Skin of body (tissue), 2 donors: Measurements from ENCODE around the gene FHDC1. TPM values are rescaled to one million over a fixed set of nuclear protein-coding genes. Genes with fewer than 3 reads are reported as not detected.

ENCODE experiments used
- DNase-seq: peaks from one replicate; lab custom pipeline; 2025; lab: John Stamatoyannopoulos, UW
- total RNA-seq: library from RNA; depleted of rRNA; stranded (reverse); fragments of >200 nt; gene quantifications from one replicate; pipeline ENCODE4 v1.2.3, GENCODE V29; 2014

FHDC1 gene
- total RNA-seq, 1 donor from 2014 or later = 12.2 TPM

- no peak for DNase-seq
Observed at GRCh38 chr4:152936446-152937335, 568 bp downstream of the FHDC1 start.

GRCh38 chr4:152937336-152938236 is 1.5 kb downstream of the FHDC1 start:
- peak; percentile 57 for DNase-seq

DNA sequence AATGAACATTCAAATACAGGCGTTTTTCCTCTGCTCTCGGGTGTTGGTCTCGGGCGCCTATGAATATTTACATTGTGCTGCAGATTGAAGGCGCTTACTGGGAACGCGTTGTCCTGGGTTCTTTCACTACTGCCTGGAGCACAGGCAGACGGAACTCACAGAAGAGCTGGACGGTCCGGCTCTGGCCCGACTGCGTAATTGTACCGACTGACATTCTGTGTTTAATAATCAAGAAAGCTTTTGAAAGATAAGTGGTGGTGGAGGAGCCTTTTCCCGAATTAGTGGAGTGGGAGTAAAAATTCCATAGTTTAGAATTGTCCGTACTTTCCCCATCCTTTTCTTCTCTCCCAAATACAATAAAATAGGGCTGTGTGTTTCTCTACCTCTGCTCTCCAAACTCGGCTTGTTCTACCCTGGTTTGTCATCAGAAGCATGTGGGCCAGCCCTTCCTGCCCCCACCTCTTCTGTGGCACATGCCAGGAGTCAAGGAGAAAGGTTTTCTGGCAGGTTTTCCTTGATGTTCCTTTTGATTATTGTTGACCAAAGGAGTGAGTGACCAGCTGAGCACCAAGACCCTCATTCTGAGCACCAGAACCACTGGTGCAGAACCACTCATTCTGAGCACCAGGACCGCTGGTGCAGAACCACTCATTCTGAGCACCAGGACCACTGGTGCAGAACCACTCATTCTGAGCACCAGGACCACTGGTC is 2.3 kb downstream of the FHDC1 start:
- DNase-seq = no peak

- no peak for DNase-seq
Observed at GRCh38 chr4:152939621-152940020, 3.5 kb downstream of the FHDC1 start.

- DNase-seq = no peak
Observed at GRCh38 chr4:152940461-152940860, 4.3 kb downstream of the FHDC1 start.

GRCh38 chr4:152941411-152941810 is 5.3 kb downstream of the FHDC1 start:
- DNase-seq = peak; percentile 56

GRCh38 chr4:152942346-152942745 is 6.2 kb downstream of the FHDC1 start:
- no peak for DNase-seq

DNA sequence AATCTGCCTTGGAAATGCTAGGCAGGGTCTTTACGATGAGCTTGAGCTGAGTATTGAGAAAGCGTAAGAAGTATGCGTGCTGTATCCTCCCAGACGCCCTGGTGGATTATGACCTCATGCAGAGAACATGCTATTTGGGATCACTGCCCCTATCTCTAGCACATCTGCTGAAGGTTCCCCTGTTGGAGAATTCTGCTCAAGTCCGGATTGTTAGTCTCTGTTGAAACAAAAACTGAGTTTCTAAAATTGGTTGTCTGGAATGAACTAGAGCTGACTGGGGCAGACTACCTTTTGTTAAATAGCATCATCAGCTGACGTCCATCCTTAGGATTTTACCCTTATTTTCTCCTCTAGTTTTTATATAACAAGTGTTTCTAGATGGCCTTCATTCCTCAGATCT is 7.5 kb downstream of the FHDC1 start:
- peak; percentile 96 for DNase-seq

DNA sequence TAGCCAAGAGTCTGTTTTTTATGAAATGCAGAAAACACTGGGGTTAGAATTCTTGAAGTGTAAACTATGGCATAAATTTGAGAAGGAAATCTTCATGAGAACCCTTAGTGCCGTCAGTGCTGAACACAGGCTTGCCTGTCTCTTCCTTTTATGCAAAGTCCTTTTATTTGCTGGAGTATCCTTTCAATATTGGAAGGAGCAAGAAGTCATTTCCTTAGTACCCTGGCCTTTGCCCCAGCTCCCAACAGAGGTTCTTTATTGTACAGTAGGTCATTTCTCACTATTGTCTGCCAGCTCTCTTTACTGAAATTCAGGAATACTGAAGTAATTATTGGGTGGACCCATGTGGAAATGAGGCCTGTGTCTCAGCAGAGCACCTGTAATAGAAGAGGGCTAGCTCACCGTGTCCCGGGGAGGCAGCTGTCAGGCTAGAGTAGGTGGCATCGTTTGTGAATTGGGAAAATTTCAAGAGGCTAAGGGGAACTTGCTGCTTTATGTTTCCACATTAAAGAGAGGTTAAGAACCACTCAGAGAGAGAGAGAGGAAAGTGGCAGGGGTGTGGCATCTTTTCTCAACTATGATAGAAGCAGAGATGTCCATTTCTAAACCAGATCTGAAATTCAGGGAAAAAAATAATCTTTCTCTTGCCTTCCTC is 8.7 kb downstream of the FHDC1 start:
- no peak for DNase-seq

DNA sequence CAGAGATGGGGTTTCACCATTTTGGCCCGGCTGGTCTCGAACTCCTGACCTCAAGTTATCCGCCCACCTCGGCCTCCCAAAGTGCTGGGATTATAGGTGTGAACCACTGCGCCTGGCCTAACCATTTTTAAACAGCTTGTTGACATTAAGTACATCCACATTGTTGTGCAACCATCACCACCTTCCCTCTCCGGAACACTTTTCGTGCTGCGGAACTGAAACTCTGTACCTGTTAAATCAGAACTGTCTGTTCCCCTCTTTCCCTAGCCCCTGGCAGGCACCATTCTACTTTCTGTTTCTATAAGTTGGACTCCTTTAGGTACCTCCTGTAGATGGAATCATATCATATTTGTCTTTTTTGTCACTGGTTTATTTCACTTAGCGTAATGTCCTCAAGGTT is 9.5 kb downstream of the FHDC1 start:
- DNase-seq = no peak

DNA sequence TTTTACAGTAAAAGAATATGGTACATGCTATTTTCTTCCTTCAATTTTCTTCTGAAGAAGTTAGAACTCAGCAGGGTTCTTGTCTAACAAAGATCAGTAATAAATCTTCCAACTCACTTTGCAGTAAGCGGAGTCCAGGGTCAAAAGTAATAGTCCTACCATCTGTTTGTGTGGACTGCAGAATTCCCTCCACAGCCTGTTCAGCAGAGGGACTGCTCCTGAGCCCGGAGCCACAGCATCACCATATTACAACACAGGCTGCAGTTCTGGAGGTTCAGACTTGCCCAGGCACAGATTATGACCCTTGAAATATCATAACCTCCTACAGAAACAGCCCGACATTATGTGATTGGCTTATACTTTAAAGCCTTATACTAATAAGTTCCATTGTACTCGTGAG is 10.3 kb downstream of the FHDC1 start:
- DNase-seq = no peak

GRCh38 chr4:152947311-152947710 is 11.2 kb downstream of the FHDC1 start:
- DNase-seq = no peak

GRCh38 chr4:152949930-152950329 is 13.8 kb downstream of the FHDC1 start:
- no peak for DNase-seq

DNA sequence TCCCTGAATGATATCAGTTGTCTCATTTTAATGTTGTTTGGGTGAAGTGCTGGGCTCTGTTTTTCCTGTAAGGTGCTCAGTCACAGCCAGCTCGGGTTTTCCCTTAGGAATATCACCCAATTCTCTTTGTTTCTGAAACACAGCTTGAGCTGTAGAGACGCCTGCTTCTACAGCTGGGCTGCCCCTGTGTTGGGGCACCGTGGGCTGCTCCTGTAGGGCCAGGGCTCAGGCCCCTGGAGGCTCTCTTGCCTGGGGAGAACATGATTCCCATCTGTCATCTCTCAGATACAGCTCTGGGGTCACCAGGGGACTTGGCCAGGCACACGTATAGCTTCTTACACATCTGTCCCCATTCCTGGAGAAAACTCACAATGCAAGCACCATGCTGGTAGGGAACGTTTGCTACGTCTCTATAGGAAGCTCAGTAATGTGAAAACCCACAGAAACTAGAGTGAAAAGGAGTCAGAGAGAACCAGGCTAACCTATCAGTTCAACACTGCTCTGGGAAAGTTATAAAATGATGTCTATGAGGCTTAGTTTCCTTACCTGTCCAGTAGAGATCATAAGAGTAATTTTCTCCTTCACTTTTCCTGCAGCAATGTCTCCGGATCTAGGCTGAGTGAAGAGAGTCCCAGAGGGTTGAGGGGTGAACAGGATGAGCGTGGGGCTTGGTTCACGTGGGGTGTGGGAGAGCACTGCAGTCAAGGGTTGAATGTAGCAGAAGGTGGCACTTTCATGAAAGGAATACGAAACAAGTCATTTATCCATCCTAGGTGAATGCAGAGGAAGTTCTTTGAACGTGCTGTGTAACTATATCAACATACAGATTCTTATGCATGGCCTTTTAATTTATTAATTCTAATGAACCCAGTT is 14.5 kb downstream of the FHDC1 start:
- DNase-seq = no peak

GRCh38 chr4:152951348-152951747 is 15.2 kb downstream of the FHDC1 start:
- no peak for DNase-seq

- DNase-seq = no peak
Observed at GRCh38 chr4:152953514-152953913, 17.4 kb downstream of the FHDC1 start.

GRCh38 chr4:152954741-152955140 is 18.6 kb downstream of the FHDC1 start:
- no peak for DNase-seq

GRCh38 chr4:152956147-152956546 is 20.0 kb downstream of the FHDC1 start:
- DNase-seq = no peak

DNA sequence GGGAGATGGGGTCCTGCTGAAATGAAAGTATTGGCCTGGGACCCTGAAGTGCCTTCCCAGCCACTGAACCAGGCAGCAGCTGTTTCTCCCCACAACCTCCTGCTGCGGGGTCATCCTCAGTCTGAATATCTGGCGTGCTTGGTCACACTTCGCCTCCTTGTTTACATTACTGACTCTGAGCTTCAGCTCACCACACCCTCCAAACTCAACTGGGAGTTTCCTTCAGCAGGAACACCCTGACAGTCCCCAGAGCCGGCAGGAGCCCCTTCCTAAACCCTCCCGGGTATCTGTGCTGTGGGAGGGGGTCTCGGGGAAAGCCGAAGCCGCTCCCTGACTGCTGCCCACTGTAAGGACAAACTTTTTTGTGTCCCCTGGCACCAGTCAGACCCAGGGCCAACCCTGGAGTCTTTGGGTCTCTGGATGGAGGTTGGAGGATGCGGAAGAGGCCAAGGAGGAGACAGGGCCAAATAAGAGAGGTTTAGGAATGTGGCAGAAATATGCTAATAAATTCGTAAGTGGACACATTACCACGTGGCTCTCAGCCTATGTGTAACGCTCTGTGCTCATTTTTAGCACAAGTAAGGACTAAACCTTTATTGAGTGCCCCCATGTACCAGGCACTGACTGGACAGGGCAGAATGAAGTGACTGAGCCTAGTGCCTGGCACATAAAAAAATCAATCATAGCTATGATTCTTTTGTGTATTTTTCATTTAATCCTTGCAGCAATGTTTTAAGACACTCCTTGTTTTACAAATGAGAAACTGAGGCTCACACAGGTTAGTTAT is 20.7 kb downstream of the FHDC1 start:
- no peak for DNase-seq
